ENCODE data around the gene HSD17B14. TPM values are rescaled to one million over a fixed set of nuclear protein-coding genes. Genes with fewer than 3 reads are reported as not detected.
"Not testable (repeated sequence)": the region's sequence is repeated elsewhere in the genome, so short reads cannot be mapped to it uniquely, and the experiment has no call there.

HSD17B14 gene
- total and polyA plus RNA-seq, 2 of the 13 experiments (the other 11 are each of a cell fraction or from before 2014, with no cell fraction given): 0.58 to 1.2 TPM

DNA sequence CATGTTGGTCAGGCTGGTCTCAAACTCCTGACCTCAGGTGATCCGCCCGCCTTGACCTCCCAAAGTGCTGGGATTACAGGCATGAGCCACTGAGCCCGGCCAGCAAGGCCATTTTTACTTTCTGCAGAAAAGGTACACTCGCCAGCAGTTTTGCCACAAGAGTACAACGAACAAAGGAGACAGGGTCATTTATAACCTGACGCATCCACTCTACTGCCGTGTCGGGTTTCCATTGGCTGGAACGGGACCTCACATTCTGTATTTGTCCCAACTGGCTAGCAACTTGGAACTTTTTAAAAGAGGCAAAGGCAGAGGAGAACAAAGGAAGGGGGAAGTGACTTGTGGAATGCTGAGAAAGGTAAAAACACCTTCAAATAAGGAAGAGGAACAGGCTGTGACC, 49.0 kb downstream of the HSD17B14 start:
- BruUV-seq (replicated peaks); H3K79me2 ChIP-seq (ENCODE audit: insufficient read depth, low read length); H3K9me3 ChIP-seq (ENCODE audit: low read length); H3K4me2 ChIP-seq (ENCODE audit: low read depth, low read length); H3K9ac ChIP-seq (ENCODE audit: insufficient read depth, low read depth, low read length); H3K27ac ChIP-seq (ENCODE audit: extremely low read length, insufficient read depth, low read length); H3K27me3 ChIP-seq (ENCODE audit: control insufficient read depth in 1 of 2, insufficient read depth in 2 of 2, low read length in 2 of 2); H4K20me1 ChIP-seq (ENCODE audit: insufficient read depth, low read length); DNase-seq (ENCODE audit: low spot score); H3K36me3 ChIP-seq (replicated peaks in 1 of 2; ENCODE audit: control insufficient read depth in 1 of 2, insufficient read depth in 2 of 2, low read length in 2 of 2); ATAC-seq; H3K4me3 ChIP-seq (replicated peaks in 1 of 3; ENCODE audit: insufficient read depth in 1 of 3, low read depth in 2 of 3, low read length in 3 of 3); POLR2A ChIA-PET; FAIRE-seq; H2AFZ ChIP-seq (ENCODE audit: low read length): not testable (repeated sequence)
- peaks cover 11% of the 10 kb centered on the region for H3K4me1 ChIP-seq (ENCODE audit: insufficient read depth, low read length)
- in situ Hi-C loops (cut with HindIII; ENCODE audit: extremely low pct_ligation_motif_present, low pct_unique_long_range_greater_than_20kb) (loop anchor here (5.0 to 10.0 kb wide), 2 partner anchors 113 to 140 kb away; partner anchors contain the start of genes CA11 and NTN5), intact Hi-C loops (cut with micrococcal nuclease; ENCODE audit: unreplicated experiment) (loop anchor here (10.0 kb wide), 1 partner anchor 177 kb away; the partner anchor contains the start of gene FTL)
- 51% methylated on average over 6 of the region's 9 CpGs for WGBS (ENCODE audit: low lambda C conversion rate)
- CTCF ChIA-PET (ENCODE audit: low intra/inter-chr PET ratio, low total read pairs): interaction anchor here (1.7 to 1.9 kb wide), 3 partner anchors 48 to 55 kb away, joined by 6 to 31 read pairs (median 27); partner anchors contain the start of gene HSD17B14

- FAIRE-seq; H3K9me3 ChIP-seq (ENCODE audit: low read length); H3K27me3 ChIP-seq (ENCODE audit: control insufficient read depth in 1 of 2, insufficient read depth in 2 of 2, low read length in 2 of 2); H3K4me3 ChIP-seq (replicated peaks in 1 of 3; ENCODE audit: insufficient read depth in 1 of 3, low read depth in 2 of 3, low read length in 3 of 3); H2AFZ ChIP-seq (ENCODE audit: low read length); DNase-seq (ENCODE audit: low spot score); ATAC-seq; H3K36me3 ChIP-seq (replicated peaks in 1 of 2; ENCODE audit: control insufficient read depth in 1 of 2, insufficient read depth in 2 of 2, low read length in 2 of 2); H3K79me2 ChIP-seq (ENCODE audit: insufficient read depth, low read length); H3K27ac ChIP-seq (ENCODE audit: extremely low read length, insufficient read depth, low read length); H3K4me2 ChIP-seq (ENCODE audit: low read depth, low read length); H4K20me1 ChIP-seq (ENCODE audit: insufficient read depth, low read length); H3K9ac ChIP-seq (ENCODE audit: insufficient read depth, low read depth, low read length); CTCF ChIA-PET (ENCODE audit: low intra/inter-chr PET ratio, low total read pairs); BruUV-seq (replicated peaks): not testable (repeated sequence)
- POLR2A ChIA-PET: interaction anchor here (0.7 kb wide), 1 partner anchor 141 kb away, joined by 3 read pairs; no protein-coding TSS in a partner anchor
- 69% methylated on average over 6 of the region's 7 CpGs for WGBS (ENCODE audit: low lambda C conversion rate)
- peaks cover 18% of the 10 kb centered on the region for H3K4me1 ChIP-seq (ENCODE audit: insufficient read depth, low read length)
- intact Hi-C loops (cut with micrococcal nuclease; ENCODE audit: unreplicated experiment) (loop anchor here (10.0 kb wide), 1 partner anchor 178 kb away; the partner anchor contains the start of gene FTL), in situ Hi-C loops (cut with HindIII; ENCODE audit: extremely low pct_ligation_motif_present, low pct_unique_long_range_greater_than_20kb) (loop anchor here (5.0 to 10.0 kb wide), 2 partner anchors 112 to 139 kb away; partner anchors contain the start of genes CA11 and NTN5)
Observed at GRCh38 chr19:48786422-48786821, 49.9 kb downstream of the HSD17B14 start.

All from HepG2 (cell line).